G401 (cell line): ENCODE measurements around the gene MIOS. TPM values are rescaled to one million over a fixed set of nuclear protein-coding genes. Genes with fewer than 3 reads are reported as not detected.

Experiments used
- DNase-seq: peaks from one replicate; pipeline ENCODE4 v3.0.0-alpha.2; 2015; ENCODE audit warnings: low spot score
- in situ Hi-C: cut with HindIII; loops from 2 replicates; pipeline ENCODE4 v1.10.0; 2016; ENCODE audit warnings: low sequenced_read_pairs, mixed read lengths
- total RNA-seq: library from RNA; depleted of rRNA; stranded (reverse); fragments of >200 nt; shearing (Covaris generic); gene quantifications from 2 replicates; pipeline ENCODE4 v1.2.3, GENCODE V29; 2014

MIOS gene
- total RNA-seq, 1 experiment from 2014 or later = 224 TPM

DNA sequence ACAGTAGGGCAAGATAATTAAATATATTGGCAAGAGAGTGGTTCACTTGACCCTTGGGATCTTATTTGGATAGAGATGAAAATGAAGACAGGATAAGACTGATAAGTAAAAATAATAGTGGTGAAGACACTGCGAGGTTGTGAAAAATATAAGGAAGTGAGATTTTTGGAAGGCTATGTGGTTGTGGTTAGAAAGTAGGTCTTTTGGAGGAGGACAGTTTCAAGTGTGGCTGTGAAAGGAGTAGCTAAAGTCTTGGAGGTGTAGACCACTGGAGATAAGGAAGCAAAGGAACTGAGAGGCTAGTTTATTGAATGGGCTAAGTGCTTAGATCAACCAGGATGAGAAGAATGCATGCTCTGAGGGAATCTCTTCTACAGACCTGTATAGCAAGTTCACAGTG lies 11.2 kb downstream of the MIOS start:
- DNase-seq = no peak
- in situ Hi-C loops = no loop called here

DNA sequence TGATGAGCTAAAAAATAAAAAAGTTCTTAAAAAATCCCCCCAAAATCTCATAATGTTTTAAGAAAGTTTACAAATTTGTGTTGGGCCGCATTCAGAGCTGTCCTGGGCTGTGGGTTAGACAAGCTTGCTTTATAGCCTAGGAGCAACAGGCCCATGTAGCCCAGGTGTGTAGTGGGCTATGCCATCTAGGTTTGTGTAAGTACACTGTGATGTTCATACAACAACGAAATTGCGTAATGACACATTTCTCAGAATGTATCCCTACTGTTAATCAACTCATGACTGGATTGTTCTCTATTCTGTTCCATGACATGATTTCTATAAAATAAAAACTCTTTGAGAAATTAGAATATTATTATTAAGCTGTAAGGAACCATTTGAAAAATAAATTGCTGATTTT lies 13.0 kb downstream of the MIOS start:
- in situ Hi-C loops = no loop called here
- DNase-seq = no peak

DNA sequence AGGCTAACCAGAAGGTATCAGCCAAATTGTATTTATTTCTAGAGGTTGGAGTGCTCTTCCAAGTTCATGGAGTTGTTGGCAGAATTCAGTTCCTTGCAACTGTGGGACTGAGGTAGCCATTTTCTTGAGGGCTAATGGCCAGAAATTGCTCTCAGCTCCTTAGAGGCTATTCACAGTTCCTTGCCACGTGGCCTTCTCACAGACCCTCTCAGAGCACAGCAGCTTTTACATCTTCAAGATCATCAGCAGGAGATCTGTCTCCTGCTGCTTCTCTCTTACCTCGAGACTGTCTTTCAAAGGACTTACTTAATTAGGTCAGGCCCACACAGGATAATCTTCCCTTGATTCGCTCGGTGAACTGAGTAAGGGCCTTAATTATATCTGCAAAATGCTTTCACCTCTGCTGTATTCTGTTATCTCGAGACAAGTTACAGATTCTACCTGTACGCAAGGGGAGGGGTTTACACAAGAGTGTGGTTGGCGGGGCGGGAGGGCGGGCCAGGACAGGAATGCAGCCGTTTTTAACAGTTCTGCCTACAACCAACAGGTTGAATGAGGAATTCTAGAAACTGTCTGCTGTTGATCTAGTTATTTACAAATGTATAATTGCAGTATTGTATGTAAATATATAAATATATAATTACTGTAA lies 15.0 kb downstream of the MIOS start:
- no peak for DNase-seq
- in situ Hi-C loops = no loop called here

DNA sequence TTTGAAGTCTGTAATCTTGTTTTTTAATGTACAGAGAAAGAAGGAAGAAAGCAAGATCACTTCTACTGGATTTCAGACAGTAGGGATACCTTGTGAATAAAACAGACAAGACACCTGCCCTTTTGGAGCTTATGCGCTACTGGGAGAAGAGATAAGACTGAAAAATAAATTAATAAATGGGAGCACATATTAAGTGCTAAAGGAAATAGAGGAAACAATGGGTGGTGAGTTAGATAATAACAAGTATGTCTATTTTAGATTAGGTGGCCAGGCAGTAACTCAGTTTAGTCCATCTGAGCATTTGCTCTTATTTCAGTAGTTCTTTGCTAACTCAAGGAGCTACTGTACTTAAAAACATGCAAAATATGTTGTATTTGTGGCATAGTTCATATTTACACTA lies 15.9 kb downstream of the MIOS start:
- DNase-seq = no peak
- in situ Hi-C loops = no loop called here

DNA sequence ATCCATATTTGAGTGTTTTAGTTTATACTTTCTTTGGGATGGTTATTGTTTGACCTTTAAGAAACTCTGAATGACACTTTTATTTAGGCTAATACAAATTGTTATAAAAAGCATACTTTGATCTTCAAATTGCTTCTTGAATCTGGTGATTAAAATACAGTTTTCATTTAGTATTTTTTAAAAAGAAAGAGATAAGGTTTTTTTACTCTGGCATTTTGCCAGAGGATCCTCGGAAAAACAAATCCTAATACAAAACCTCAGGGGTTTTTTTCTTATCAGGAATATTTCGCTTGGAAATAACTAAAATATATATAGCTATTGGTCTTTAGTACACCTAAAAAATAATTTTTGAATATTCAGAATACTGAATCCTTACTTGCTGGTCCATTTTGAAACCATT lies 17.0 kb downstream of the MIOS start:
- in situ Hi-C loops = no loop called here

DNA sequence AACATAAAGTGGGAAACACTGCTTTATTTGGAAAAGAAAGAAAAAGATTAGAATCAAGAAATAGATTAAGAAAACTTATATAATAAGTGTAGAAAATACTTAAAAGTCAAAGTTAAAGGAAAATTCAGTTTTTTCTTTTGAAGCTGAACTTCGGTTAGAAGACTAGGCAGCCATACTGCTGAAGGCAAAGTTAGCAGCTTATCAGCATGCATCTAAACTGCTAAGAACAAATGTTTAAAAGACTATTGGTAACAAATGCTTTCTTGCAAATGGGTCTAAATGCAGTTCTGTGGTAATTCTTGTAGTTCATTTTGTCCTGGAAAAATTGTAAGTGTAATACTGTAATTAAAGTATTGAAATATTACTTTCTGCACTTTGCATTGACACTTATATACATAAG lies 18.0 kb downstream of the MIOS start:
- DNase-seq = no peak
- in situ Hi-C loops = no loop called here

More for the DNA sequence above, 17.0 kb downstream of the MIOS start:
- no peak for DNase-seq

DNA sequence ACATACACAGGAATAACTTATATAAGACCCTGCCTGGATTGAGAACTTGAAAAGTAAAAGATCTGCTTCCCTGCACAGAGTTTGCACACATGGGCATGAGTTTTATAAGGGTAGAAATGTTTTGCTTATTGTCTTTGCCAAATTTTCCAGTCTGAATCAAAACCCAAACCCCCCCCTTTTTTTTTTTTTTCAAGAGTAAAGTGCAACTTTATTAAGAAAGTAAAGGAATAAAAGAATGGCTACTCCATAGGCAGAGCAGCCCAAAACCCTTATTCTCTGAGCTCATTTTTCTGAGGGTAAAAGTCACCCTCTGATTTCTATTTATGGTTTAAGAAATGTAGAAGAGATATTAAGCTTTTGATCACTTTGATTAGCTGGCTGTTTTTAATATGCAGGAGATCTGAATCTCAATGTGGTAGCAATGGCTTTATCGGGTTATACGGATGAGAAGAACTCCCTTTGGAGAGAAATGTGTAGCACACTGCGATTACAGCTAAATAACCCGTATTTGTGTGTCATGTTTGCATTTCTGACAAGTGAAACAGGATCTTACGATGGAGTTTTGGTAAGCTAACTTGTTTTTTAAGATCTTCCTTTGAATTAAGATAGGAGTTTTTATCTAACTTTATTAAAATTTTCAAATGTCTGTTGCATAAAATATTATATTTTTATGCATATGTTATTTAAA lies 18.7 kb downstream of the MIOS start:
- no peak for DNase-seq
- in situ Hi-C loops = no loop called here

DNA sequence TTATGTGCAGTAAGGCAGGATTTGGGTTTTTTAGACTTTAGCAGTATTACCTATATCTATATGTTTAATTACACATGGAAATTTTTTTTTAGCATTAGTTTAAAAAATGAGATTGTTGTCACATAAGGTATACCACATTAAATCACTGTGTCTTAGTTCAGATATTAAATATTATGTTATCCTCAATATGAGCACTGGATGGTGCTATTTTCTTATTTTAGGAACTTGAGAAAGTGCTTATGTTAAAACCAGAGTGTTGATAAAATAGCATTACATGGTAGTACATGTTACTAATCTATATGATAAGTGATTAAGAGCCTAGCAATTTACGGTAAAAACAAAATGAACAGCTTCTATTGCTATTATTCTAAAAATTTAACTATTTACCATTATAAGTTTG lies 28.8 kb downstream of the MIOS start:
- in situ Hi-C loops = no loop called here
- peak; percentile 33 for DNase-seq

DNA sequence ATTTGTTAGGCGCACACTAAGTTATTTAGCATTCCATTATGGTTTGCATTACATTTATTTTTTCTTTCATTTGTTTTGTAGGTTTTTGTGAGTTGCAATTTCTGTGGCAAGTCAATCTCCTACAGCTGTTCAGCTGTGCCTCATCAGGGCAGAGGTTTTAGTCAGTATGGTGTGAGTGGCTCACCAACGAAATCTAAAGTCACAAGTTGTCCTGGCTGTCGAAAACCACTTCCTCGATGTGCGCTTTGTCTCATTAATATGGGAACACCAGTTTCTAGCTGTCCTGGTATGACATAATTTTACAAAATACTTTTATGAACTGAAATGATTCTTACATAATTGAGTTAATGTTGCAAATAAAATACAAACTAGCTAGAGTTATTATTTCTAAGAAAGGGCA lies 29.5 kb downstream of the MIOS start:
- in situ Hi-C loops = no loop called here
- no peak for DNase-seq

DNA sequence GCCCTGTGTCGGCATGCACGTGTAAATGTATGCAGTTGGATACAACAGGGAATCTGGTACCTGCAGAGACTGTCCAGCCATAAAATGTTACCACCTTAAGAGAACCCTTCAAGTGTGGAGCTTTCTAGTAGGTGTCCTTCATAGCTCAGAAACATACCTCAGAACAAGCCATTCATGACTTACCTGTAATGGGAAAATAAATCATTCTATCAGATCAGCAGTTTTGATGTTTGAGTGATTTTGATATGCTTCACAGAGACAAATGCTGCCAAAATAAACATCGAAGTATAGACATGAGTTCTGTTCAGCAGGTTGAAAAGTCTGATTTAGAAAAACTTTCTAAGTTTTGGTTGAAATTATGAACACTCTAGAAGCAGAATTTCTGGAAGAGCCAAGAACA lies 40.3 kb downstream of the MIOS start:
- no peak for DNase-seq
- in situ Hi-C loops = no loop called here

DNA sequence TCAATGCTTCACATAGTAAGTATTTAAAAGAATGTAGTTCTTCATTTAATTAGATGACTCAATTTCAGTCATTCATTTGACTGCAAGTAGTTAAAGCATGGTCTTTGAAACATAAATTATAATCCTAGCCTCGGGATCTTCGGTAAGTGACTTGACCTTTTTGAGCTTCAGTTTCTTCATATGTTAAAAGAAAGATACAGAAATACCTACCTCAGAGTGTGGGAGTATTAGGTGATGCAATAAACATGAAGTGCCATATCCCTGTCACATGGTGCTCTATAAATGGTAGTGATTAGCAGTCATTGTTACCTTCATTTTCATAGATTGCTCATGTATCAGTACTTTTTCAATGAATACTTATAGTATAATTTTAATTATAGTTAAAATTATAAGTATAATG lies 42.6 kb downstream of the MIOS start:
- DNase-seq = no peak
- in situ Hi-C loops = no loop called here

DNA sequence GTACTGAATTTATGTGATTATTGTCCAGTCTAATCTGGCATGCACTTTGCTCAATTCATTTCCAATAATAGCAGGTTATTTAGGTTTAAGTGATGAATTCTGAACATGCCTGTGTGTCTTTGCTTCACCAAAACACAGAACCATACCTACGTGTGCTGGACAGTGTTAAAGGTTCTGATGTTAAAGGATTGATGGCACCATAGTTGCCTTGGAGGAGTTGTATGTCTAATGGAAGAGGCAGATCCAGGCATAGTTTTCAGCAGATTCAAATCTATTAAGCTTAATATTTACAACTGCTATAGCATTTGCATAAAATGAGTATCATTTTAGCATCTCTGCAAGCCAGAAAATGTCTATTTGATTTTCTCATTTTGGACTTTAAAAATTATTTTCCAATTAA lies 45.8 kb downstream of the MIOS start:
- in situ Hi-C loops = no loop called here
- no peak for DNase-seq

DNA sequence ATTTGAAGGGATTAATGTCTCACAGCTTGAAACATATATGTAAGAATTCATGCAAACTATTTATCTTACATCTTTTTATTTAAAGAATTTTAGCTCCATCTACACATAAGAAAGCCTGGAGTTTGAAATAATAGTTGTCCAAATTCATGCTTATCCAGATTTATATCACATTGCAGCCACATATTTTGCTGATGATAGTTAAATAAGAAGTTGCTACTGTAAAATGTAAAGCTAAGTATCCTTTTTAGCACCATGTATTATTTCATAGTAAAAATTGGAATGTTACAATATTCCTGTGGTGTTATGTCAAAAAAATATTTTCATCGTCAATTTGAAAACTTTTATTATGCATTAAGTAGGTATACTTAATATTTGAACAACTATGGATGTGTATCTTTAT lies 46.5 kb downstream of the MIOS start:
- in situ Hi-C loops = no loop called here
- no peak for DNase-seq

DNA sequence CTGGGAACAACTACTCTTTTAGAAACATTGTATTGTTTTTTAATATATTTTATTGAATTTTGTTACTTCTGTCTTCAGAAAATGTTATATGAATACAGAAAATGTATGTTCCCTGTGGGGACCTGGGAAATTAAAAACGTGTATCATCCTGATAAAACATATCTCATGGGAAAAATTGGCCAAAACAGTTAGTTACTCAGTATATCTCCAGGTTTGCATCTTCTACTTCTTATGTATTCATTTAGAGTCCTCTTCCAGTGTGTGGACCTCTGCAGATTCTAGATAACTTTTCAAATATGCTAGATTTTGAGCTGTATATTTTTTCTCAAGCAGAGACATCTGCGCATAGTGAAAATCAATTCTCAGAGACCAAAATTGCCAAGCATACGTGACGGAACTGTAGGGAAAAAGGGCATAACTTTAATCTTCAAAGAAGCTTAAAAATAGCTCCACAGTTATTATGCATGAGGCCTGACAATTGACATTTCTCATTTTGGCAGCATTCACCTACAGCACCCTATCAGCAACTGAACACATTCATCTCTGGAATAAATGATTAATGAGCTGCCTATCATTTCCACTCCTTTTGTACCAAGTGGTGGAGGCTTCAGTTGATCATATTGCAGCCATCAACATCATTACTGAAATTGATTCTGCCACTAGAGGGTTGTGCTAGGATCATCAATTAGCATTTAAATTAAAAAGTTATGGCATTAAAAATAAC lies 47.5 kb downstream of the MIOS start:
- DNase-seq = no peak
- in situ Hi-C loops = no loop called here

DNA sequence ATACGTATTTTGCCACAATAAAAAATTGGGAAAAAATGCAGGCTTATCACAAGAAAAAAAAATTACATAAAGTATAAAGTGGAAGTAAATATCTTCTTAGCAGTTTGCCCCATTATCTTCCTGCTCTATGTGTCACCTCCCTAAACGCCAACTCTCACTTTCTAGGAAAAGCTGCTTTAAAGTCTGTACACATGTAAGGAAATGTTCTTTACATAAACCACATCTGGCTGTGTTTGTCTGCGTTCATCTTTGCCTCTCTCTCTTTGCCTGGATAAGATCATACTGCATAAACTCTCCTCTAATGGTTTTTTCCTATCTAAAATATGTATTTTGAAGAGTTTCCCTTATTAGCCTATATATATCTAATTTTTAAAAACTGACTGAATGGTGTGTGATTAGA lies 50.9 kb downstream of the MIOS start:
- in situ Hi-C loops = no loop called here
- DNase-seq = no peak

DNA sequence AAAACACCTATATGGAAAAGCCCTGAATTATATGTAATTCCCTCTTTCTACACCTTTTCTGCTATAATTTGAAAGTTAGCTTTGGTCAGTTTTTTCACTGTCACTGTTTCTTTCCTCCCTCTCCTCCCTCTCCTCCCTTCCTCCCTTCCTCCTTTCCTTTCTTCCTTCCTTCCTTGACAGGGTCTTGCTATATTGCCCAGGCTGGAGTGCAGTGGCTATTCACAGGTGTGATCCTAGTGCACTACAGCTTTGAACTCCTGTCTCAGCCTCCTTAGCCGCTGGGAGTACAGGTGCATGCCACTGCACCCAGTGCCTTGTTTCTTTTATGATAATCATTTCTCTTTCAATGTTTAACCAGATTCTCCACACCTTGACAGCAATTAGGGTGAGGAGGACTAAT lies 51.7 kb downstream of the MIOS start:
- in situ Hi-C loops = no loop called here
- DNase-seq = no peak

DNA sequence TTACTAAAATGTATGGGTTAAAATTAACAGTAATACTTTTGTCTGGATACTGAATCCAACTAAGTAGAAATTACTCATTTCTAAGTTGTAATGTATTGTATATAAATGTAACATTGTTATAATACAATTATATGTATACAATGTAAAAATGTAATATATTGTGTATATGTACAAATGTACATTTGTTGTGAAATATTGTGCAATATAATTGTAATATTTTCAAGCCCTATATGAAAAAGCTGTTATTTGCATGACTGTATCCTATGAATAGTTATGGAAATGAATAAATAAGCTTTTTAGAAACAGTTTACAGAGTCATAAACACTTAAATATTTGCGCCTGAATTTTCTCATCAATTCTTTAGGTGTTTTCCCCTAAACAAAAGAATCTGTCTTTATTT lies 53.6 kb downstream of the MIOS start:
- DNase-seq = no peak
- in situ Hi-C loops = no loop called here

DNA sequence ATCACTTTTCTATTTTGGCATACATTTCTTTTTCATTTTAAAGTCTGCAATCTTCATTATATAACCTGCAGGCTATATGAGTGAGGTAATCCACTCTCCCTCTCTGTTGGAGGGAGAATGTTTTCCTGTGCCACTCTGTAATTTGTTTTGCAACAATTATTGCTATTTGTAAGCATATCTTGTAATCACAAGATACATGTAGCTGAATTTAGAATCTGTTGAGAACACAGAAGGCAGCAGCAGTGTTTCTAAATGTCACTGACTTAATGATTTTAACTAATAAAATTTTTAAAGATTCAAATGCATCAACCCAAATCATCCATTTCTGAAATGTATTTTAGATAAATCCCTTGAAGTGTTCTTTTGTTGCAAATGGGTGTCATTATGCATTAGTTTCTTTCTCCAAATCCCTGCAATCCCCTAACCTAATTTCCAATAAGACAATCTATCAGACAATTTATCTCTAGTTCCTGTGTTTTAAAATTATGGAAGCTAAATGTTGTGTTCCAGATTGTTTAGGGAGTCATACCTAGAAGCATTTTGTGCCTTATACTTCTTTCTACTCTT lies 54.0 kb downstream of the MIOS start:
- no peak for DNase-seq
- in situ Hi-C loops = no loop called here

DNA sequence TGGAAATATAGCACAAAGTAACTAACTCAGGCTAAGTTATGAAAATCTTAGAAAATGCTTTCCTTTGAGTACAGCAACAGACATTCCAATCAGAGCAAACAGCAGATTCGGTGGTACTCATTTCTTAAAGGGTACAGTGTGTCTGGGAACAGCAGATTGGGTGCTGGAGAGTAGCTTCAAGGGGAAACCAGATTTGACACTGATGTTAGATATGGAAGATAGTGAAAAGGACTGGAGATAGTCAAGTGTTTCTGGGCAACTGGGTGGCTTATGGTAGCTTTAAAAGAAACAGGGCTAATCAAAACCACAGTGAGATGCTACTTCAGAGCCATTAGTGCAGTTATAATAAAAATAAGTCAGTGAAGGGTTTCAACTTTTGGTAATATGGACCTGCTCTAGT lies 61.8 kb downstream of the MIOS start:
- DNase-seq = no peak
- in situ Hi-C loops = no loop called here

DNA sequence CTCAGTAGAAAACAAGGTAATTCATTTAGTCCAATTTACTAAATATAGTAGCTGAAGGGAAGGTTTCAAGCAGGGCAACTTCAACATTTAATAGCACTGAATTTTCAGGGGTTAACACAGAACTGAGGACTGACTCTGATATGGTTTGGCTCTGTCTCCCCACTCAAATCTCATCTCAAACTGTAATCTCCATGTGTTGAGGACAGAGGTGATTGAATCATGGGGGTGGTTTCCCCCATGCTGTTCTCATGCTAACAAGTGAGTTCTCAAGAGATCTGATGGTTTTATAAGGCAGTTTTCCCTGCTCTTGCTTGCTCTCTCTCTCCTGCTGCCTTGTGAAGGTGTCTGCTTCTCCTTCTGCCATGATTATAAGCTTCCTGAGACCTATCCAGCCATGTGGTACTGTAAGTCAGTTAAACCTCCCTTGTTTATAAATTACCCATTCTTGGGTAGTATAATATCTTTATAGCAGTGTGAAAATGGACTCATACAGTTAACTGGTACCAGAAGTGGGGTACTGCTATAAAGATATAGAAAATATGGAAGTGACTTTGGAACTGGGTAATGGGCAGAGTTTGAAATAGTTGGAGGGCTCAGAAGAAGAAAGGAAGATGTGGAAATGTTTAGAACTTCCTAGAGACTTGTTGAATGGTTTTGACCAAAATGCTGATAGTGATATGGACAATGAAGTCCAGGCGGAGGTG lies 64.1 kb downstream of the MIOS start:
- no peak for DNase-seq
- in situ Hi-C loops = no loop called here
